Esophagus muscularis mucosa (tissue), 4 donors: ENCODE data around the gene UNC45A.

Source experiments
- CTCF ChIP-seq, 3 experiments: fragments of 200-600 bp in 2 of 3; fragments of 450-650 bp in 1 of 3; sonication (generic) in 2 of 3; IDR thresholded peaks; one replicate each; pipeline ENCODE4 v1.5.1; 2017 to 2019; ENCODE audit warnings: antibody characterized with exemption in 3 of 3, mild to moderate bottlenecking in 2 of 3, moderate library complexity in 1 of 3
- EP300 ChIP-seq: sonication (generic); formaldehyde crosslinking; IDR thresholded peaks from one replicate; pipeline ENCODE4 v1.6.1; 2017; ENCODE audit warnings: antibody characterized with exemption
- POLR2A ChIP-seq: fragments of 450-650 bp; IDR thresholded peaks from one replicate; pipeline ENCODE4 v1.6.1; 2017; ENCODE audit warnings: antibody characterized with exemption, moderate library complexity, mild to moderate bottlenecking, low read depth
- POLR2AphosphoS5 ChIP-seq, 2 donors: sonication (generic); formaldehyde crosslinking; IDR thresholded peaks; one replicate each; pipeline ENCODE4 v1.6.1; 2017; ENCODE audit warnings: antibody characterized with exemption in 2 of 2

GRCh38 chr15:90932660-90932991, 2.5 kb upstream of the UNC45A start:
- TF ChIP-seq EP300 (no peak), CTCF (IDR thresholded peaks at IDR 0.05) (no peak), POLR2A (no peak), POLR2AphosphoS5 (IDR thresholded peaks at IDR 0.05) (no peak)
